ENCODE measurements around the gene PLCXD1.
"Not testable (repeated sequence)": the region's sequence is repeated elsewhere in the genome, so short reads cannot be mapped to it uniquely, and the experiment has no call there.

PLCXD1 gene, protein sequence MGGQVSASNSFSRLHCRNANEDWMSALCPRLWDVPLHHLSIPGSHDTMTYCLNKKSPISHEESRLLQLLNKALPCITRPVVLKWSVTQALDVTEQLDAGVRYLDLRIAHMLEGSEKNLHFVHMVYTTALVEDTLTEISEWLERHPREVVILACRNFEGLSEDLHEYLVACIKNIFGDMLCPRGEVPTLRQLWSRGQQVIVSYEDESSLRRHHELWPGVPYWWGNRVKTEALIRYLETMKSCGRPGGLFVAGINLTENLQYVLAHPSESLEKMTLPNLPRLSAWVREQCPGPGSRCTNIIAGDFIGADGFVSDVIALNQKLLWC

DNA sequence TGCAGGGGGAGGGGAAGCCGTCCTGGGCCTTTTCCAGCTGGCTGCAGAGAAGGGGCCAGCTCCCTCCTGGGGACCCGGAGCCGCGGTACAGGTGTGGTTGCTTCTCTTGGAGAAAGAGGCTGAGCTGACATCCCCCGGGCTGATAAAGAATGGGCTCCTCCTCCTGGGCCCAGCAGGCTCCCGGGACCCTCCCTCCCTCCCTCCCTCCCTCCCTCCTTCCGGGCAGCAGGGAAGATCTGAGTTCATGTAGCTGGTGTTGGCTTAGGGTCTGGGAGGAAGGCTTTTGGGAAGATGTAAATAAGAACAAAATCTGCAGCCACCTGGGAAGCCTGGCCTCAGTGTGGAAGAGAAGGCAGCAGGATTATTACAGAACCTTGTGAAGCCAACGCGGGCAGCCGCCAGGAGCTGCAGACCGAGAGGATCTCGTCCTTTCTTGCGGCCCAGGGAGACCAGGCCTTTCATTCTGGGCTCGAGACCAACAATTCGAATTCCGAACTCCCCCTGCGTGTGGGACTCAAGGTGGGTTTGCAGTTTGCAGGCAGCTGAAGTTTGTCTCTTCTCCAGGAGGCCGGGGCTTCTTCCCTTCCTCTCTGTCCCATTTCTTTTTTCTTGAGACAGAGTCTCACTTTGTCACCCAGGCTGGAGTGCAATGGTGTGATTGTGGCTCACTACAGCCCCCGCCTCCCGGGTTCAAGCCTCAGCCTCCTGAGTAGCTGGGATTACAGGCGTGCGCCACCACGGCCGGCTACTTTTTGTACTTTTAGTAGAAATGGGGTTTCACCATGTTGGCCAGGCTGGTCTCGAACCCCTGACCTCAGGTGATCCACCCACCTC, at the start of gene PLCXD1:
Gene PLCXD1 (plus strand): TSS at position 216 of the 834 bp plus-strand sequence. CDS start 2,807 bp downstream, outside the sequence.
- DNase-seq: no peak

DNA sequence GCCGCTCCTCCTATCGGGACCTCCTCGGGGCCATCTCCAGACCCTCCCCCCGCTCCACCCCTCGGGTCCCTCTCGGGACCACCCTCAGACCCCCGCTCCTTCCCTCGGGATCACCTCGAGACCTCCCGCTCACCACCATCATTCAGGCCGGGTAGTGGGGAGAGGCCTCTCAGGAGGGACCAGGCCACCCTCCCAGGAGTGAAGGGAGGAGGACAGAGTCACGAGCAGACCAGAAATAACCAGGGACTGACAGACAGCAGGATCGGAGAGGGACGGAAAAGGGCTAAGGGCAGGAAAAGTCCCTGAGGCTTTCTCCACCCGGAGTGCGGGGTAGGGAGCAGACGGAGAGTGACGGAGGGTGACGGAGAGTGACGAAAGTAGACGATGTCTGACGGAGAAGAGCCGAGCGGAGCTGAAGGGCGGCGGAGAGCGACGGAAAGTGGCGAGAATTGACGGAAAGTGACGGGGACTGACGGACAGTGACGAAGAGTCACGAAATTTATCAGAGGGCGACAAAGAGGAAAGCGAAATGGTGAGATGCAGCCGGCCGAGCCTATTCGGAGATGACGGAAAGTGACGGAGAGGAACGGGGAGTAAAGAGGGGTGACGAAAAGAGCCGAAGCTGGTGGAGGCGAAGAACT, 49.4 kb upstream of the PLCXD1 start:
- not testable (repeated sequence) for DNase-seq

DNA sequence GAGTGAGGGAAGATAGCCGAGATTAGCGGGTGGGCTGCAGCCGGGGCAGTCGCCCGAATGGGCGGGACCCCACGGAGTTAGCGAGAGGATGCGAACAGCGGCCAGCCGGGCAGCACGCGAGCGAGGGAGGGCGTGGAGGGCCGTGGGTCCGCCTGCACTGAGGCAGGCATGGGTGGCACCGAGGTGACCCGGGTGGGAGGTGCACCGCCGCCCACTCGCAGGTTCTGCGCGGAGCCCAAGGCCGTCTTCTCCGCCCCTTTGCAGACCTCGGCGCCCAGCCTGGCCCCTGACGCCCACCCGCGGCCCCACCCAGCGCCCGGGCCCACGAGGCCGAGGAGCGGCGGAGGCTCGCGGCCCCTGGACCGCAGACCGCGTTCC, 48.9 kb upstream of the PLCXD1 start:
- not testable (repeated sequence) for DNase-seq

DNA sequence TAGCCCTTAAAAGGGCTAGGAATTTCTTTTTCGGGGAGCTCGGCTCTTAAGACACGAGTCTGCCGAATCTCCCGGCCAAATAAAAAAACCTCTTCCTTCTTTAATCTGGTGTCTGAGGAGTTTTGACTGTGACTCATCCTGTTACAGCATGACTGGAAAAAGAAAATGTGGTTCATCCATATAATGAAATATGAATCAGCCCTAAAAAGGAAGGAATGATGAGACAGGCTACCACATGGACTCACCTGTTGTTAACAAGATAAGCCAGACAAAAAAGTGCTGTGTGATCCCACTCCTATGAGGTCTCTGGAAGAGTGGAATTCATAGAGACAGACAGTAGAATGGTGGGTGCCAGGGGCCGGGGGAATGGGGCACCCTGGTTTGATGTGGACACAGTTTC, 45.0 kb upstream of the PLCXD1 start:
- not testable (repeated sequence) for DNase-seq

- DNase-seq: peak; percentile 37
Measured at GRCh38 chrX:250965-251364, 30.2 kb upstream of the PLCXD1 start.

DNA sequence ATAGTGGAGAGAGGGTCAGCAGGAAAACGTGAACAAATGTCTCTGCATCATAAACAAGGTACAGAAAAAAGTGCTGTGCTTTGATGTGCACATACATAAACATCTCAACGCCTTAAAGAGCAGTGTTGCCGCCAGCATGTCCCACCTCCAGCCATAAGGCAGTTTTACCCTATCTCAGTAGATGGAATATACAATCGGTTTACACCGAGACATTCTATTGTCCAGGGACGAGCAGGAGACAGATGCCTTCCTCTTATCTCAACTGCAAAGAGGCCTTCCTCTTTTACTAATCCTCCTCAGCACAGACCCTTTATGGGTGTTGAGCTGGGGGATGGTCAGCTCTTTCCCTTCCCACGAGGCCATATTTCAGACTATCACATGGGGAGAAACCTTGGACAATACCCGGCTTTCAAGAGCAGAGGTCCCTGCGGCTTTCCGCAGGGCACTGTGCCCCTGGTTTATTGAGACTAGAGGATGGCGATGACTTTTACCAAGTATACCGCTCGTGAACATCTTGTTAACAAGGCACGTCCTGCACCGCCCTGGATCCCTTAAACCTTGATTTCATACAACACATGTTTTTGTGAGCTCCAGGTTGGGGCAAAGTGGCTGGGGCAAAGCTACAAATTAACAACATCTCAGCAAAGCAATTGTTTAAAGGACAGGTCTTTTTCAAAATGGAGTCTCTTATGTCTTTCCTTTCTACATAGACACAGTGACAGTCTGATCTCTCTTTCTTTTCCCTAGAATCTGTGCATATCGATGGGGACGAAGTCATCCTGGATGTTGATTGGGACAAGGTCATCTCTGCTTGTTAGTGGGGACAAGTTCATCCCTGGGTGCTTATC, 29.6 kb upstream of the PLCXD1 start:
- peak; percentile 18 for DNase-seq

DNA sequence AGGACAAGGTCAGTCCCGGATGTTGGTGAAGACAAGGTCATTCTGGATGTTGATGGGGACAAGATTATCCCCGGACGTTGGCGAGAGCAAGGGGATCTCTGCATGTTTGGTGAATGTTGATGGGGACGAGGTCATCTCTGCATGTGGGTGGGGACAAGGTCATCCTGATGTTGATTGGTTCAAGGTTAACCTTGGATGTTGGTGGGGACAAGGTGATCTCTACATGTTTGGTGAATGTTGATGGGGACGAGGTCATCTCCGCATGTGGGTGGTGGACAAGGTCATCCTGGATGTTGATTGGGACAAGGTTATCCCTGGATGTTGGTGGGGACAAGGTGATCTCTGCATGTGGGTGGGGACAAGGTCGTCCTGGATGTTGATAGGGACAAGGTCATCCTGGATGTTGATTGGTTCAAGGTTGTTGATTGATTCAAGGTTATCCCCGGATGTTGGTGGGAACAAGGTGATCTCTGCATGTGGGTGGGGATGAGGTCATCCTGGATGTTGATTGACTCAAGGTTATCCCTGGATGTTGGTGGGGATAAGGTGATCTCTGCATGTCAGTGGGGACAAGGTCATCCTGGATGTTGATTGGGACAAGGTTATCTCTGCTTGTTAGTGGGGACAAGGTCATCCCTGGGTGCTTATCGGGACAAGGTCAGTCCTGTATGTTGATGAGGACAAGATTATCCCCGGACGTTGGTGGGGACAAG, 28.8 kb upstream of the PLCXD1 start:
- no peak for DNase-seq

- no peak for DNase-seq
Measured at GRCh38 chrX:252957-253291, 28.3 kb upstream of the PLCXD1 start.

DNA sequence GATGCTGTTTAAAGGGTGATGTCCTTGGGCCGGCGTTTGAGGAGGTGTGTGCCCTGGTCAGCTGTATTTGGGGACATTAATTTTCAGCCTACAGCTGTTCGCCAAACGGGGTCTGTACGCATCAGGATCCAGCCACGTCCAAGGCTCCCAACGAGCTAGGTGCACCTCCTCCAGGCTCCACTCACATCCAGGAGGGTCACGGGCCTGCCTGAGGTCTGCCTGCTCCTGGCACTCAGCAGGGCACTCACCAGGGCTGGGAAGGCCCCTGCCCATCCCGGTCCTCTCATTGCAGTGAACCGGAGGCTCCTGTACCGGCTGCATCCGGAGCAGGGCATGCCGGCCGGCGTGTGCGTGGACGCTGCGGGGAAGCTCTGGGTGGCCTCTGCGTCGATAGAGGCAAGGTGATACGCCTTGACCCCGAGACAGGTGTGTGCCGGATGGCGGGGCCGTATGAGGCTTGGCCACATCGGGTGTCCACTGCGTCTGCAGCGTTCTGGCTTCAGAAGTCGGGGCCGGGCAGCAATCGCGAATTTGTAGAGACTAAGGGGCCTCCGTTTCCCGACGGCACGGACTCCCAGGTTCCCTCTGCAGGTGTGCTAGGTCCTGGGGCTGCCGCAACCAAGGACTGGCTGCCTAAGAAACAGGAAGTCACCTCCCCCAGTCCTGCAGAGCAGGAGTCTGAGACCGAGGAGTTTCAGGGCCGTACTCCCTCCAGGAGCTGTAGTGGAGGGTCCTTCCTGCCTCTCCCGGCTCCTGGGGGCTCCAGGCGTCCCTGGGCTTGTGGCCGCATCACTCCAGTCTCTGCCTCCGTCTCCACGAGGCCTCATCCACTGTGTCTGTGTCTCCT, 27.5 kb upstream of the PLCXD1 start:
- DNase-seq: no peak

GRCh38 chrX:254630-255215, 26.5 kb upstream of the PLCXD1 start:
- DNase-seq: no peak

- DNase-seq: no peak
Measured at GRCh38 chrX:255923-256331, 25.3 kb upstream of the PLCXD1 start.

GRCh38 chrX:257054-257453, 24.1 kb upstream of the PLCXD1 start:
- DNase-seq: not testable (repeated sequence)

GRCh38 chrX:257681-258289, 23.4 kb upstream of the PLCXD1 start:
- no peak for DNase-seq

GRCh38 chrX:258291-259040, 22.7 kb upstream of the PLCXD1 start:
- DNase-seq: no peak

GRCh38 chrX:259692-260355, 21.4 kb upstream of the PLCXD1 start:
- DNase-seq: no peak

DNA sequence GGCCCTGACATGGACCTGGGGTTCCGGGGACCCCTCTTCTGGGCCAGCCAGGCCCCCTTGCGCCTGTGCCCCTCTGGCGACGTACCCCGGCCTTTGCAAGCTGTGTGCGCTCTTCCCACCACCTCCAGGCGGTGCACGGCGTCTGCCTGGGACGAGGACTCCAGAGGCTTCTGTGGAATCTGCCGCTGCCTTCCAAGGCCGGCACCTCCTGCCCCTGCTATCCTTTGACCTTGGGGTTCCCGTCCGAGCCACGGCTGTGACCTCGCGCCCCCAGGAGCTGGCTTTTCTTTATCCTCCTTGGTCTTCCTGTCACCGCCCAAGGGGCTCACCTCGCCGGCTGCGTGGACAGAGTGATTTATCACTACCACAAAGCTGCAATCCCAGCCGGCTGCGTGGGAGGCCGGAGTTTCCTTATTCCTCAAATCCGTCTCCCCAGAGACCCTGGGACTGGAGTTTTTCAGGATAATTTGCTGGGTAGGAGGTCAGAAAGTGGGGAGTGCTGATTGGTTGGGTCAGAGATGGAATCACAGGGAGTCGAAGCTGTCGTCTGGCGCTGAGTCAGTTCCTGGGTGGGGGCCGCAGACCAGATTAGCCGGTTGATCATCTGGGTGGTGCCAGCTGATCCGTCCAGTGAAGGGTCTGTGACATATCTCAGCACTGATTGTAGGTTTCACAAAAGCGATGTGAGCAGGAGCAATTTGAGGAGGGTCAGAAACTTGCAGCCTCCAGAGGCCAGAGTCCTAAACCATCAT, 19.8 kb upstream of the PLCXD1 start:
- DNase-seq: no peak

DNA sequence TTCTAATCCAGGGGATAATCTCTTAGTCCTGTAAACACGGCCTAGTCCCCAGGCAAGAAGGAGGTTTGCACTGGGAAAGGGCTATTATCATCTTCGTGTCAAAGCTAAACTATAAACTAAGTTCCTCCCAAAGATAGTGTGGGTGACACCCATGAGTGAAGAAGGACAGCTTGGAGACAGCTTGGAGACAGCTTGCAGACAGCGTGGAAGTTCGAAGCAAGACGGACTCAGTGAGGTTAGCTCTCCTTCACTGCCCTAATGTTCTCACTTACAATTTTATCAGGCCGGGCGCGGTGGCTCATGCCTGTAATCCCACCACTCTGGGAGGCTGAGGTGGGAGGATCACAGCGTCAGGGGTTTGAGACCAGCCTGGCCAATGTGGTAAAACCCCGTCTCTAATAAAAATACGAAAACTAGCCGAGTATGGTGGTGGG, 19.2 kb upstream of the PLCXD1 start:
- DNase-seq: no peak

GRCh38 chrX:262381-262909, 18.7 kb upstream of the PLCXD1 start:
- no peak for DNase-seq
